GM18502 (cell line): Measurements from ENCODE around the gene CS.
"Not testable (repeated sequence)": the region's sequence is repeated elsewhere in the genome, so short reads cannot be mapped to it uniquely, and the experiment has no call there.

ENCODE experiments used
- ATAC-seq: cut with Tn5 transposase; IDR thresholded peaks from one replicate; pipeline ENCODE4 v1.9.1; 2021; ENCODE audit warnings: mild to moderate bottlenecking; ENCODE audit not compliant: unreplicated experiment, poor library complexity

The CS gene

GRCh38 chr12:56299853-56300643 lies at the start of gene CS:
CS (minus strand) TSS chr12:56300330; CDS start chr12:56300201, 129 bp downstream.
- ATAC-seq: peak; percentile 92

- ATAC-seq: no peak
Measured at GRCh38 chr12:56348776-56349175, 48.6 kb upstream of the CS start.

GRCh38 chr12:56347255-56347654 lies 47.1 kb upstream of the CS start:
- ATAC-seq: not testable (repeated sequence)

GRCh38 chr12:56346675-56347074 lies 46.5 kb upstream of the CS start:
- ATAC-seq: no peak

- ATAC-seq: not testable (repeated sequence)
Measured at GRCh38 chr12:56342290-56342689, 42.2 kb upstream of the CS start.

- ATAC-seq: no peak
Measured at GRCh38 chr12:56341616-56342015, 41.5 kb upstream of the CS start.

GRCh38 chr12:56339158-56339422 lies 39.0 kb upstream of the CS start:
- no peak for ATAC-seq

GRCh38 chr12:56338308-56339157 lies 38.4 kb upstream of the CS start, which contains the start of gene IL23A:
IL23A (plus strand) TSS chr12:56338884; CDS start chr12:56339045, 161 bp downstream.
- peak; percentile 44 for ATAC-seq

GRCh38 chr12:56337753-56338251 lies 37.7 kb upstream of the CS start:
- no peak for ATAC-seq

GRCh38 chr12:56336361-56337167 lies 36.4 kb upstream of the CS start:
- ATAC-seq: no peak

- not testable (repeated sequence) for ATAC-seq
Measured at GRCh38 chr12:56335527-56335926, 35.4 kb upstream of the CS start.

- no peak for ATAC-seq
Measured at GRCh38 chr12:56334490-56334793, 34.3 kb upstream of the CS start.

- peak; percentile 89 for ATAC-seq
Measured at GRCh38 chr12:56333679-56334489, 33.8 kb upstream of the CS start, which contains the start of gene PAN2. PAN2 (minus strand) TSS chr12:56334000; CDS start chr12:56333094, 906 bp downstream.

GRCh38 chr12:56333197-56333678 lies 33.1 kb upstream of the CS start:
- no peak for ATAC-seq

- ATAC-seq: no peak
Measured at GRCh38 chr12:56332512-56333196, 32.5 kb upstream of the CS start.

- no peak for ATAC-seq
Measured at GRCh38 chr12:56330936-56331490, 30.9 kb upstream of the CS start.

GRCh38 chr12:56326533-56326932 lies 26.4 kb upstream of the CS start:
- ATAC-seq: no peak

GRCh38 chr12:56326126-56326525 lies 26.0 kb upstream of the CS start:
- no peak for ATAC-seq

GRCh38 chr12:56324206-56324605 lies 24.1 kb upstream of the CS start:
- ATAC-seq: no peak
